ENCODE measurements around the gene LAMC1.

- TF ChIP-seq CTCF (IDR thresholded peaks at IDR 0.05; ENCODE audit: poor library complexity), result no peak
- TF ChIP-seq EZH2phosphoT487 (IDR thresholded peaks at IDR 0.05; ENCODE audit: low read depth, severe bottlenecking, unreplicated experiment), result no peak
- TF ChIP-seq EZH2 (IDR thresholded peaks at IDR 0.05; ENCODE audit: borderline replicate concordance), result no peak
These were observed 93.2 kb downstream of the LAMC1 start for GRCh38 chr1:183116416-183116815.

All from hepatocyte (in vitro differentiated cells).